Right forelimb (tissue), 1 donor: ENCODE measurements around the gene SMARCAD1.

Experiments used
- DNase-seq: peaks from one replicate; pipeline ENCODE4 v3.0.0-alpha.2; 2018

Gene SMARCAD1, protein sequence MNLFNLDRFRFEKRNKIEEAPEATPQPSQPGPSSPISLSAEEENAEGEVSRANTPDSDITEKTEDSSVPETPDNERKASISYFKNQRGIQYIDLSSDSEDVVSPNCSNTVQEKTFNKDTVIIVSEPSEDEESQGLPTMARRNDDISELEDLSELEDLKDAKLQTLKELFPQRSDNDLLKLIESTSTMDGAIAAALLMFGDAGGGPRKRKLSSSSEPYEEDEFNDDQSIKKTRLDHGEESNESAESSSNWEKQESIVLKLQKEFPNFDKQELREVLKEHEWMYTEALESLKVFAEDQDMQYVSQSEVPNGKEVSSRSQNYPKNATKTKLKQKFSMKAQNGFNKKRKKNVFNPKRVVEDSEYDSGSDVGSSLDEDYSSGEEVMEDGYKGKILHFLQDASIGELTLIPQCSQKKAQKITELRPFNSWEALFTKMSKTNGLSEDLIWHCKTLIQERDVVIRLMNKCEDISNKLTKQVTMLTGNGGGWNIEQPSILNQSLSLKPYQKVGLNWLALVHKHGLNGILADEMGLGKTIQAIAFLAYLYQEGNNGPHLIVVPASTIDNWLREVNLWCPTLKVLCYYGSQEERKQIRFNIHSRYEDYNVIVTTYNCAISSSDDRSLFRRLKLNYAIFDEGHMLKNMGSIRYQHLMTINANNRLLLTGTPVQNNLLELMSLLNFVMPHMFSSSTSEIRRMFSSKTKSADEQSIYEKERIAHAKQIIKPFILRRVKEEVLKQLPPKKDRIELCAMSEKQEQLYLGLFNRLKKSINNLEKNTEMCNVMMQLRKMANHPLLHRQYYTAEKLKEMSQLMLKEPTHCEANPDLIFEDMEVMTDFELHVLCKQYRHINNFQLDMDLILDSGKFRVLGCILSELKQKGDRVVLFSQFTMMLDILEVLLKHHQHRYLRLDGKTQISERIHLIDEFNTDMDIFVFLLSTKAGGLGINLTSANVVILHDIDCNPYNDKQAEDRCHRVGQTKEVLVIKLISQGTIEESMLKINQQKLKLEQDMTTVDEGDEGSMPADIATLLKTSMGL

DNA sequence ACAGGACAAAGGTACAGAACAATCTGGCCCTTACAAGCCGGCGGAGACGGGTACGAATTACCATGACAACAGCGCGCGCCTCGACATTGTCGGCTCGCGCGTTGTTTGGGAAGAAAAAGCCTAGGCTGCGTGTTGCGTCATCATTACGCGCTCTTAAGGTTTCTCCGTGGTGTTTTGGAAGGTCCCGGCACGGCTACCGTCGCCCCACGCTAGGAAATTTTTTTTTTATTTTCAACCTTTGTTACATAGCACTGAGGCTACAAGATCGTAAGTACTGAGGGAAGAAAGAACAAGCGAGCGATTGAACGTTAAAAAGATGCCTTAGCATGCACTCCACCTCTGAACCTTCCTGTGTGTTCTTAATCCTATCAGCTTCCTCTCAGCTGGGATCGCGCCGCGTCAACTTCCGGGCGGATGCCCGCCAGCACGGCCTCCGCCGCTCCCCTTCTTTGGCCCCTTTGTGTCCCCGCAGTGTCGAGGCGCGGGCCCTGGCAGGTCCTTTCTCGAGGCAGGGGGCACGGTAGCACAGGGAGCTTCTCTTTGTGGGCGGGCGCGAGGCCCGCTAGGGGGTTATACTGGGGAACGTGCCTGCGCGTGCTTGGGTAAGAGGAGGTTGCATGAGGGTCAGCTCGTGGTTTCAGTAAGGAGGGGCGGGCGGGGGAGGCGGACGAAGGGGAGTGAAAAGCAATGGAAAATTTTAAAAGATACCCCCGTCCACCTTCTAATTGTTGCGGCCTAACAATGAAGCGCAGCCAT lies at the start of gene SMARCAD1:
Gene SMARCAD1, plus strand, starts transcription at position 397 of the 756 bp plus-strand sequence. CDS start 530 bp downstream, outside the sequence.
- DNase-seq: peak; percentile 95

DNA sequence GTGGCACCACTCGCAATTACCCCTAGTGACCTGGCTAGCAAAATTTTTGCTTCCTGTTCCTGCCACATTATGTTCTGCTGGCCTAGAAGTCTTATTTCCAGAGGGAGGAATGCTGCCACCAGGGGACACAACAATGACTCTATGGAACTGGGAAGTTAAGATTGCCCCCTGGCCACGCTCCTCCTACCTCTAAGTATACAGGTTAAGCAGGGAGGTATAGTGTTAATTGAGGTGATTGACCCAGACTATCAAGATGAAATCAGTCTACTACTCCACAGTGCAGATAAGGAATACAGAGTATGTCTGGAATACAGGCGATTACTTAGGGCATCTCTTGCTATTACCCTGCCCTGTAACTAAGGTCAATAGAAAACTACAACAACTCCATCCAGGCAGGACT lies 48.8 kb upstream of the SMARCAD1 start:
- no peak for DNase-seq

DNA sequence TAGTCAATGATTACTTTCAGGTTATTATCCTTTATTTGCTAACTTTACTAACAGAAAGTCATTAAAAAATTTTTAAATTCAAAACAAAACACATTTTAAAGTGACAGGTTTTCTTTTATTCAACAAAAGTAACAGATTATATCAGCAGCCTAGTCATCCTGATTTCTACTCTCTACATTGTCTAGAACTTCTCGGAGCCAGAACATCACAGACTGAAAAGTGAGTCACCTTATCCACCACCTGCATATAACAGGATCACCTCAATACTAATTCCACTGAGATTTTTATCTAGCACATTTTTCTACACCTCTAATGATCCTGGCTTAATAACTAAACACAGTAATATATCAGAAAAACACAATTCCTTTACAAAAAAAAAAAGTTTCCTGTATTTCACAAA lies 47.9 kb upstream of the SMARCAD1 start:
- DNase-seq: no peak

DNA sequence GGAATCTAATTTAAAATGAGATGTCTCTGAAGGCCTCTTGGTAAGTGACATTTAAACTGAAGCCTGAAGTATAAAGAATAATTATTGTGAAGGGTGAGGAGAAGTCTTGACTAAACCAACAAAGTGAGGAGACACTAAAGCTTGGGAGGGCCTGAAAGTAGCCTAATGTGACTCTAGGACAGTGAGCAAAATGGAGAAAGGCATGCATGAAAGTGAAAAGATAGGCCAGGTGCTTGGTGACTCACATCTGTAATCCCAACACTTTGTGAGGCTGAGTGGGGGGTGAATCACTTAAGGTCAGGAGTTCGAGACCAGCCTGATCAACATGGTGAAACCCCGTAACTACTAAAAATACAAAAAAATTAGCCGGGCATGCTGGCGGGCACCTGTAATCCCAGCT lies 46.9 kb upstream of the SMARCAD1 start:
- no peak for DNase-seq

DNA sequence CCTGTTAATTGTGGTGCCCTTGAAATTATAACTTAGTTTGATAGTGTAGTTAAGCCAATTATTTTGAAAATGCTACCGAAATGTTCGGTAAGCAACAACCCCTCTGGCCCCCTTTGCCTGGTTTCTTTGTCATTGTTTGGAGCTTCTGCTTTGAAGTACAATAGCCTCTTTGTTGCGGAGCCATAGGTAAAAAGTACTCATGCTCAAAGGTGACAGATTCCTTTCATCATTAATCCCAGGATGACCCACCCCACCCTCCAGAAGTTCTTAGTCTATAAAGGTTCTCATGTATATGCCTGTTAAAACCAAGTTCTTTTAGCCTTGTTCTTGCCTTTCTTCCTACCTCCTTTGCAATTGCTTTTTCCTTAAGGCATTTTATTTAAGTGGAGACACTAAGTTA lies 42.4 kb upstream of the SMARCAD1 start:
- no peak for DNase-seq

DNA sequence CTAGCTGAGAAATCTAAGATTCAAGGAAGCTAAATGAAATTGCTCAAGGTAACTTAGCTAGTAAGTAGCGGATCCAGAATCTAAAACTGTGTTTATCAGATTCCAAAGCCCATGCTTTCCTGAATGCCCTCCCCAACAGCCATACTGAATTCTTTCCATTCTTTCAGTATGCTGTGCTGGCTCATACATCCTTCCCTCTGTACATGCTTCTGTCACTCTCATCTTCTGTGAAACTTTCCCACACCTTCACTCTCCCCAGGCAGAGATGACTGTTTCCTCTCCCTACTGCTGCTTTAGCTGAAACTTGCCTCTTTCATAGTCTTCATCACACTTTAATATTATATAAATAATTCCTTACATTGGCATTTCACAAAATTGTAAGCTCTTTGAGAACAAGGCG lies 39.3 kb upstream of the SMARCAD1 start:
- DNase-seq: no peak

DNA sequence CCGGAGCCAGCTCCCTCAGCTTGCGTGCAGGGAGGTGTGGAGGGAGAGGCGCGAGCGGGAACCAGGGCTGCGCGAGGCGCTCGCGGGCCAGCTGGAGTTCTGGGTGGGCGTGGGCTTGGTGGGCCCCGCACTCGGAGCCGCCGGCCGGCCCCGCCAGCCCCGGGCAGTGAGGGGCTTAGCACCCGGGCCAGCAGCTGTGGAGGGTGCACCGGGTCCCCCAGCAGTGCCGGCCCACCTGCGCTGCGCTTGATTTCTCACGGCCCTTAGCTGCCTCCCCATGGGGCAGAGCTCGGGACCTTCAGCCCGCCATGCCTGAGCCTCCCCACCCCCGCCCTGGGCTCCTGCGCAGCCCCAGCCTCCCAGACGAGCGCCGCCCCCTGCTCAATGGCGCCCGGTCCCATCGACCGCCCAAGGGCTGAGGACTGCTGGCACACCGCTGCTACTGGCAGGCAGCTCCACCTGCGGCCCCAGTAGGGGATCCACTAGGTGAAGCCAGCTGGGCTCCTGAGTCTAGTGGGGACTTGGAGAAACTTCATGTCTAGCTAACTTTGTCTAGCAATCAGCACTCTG lies 37.8 kb upstream of the SMARCAD1 start:
- no peak for DNase-seq

DNA sequence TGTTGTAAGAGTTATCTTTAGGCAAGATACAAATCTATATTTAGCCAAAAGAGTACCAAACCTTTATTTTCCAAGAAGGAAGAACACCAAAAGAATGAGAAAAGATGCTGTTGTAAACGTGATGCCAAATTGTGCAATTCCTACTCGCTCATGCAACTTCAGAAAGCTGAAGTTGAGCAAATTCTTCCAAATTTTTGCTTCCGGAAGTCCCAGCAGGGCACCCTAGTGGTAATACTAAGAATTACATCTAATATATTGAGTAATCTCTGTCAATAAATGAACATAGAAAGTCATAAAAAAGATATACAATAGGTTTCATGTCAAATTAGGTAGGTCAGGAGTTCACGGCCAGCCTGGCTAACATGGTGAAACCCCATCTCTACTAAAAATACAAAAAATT lies 36.0 kb upstream of the SMARCAD1 start:
- no peak for DNase-seq

DNA sequence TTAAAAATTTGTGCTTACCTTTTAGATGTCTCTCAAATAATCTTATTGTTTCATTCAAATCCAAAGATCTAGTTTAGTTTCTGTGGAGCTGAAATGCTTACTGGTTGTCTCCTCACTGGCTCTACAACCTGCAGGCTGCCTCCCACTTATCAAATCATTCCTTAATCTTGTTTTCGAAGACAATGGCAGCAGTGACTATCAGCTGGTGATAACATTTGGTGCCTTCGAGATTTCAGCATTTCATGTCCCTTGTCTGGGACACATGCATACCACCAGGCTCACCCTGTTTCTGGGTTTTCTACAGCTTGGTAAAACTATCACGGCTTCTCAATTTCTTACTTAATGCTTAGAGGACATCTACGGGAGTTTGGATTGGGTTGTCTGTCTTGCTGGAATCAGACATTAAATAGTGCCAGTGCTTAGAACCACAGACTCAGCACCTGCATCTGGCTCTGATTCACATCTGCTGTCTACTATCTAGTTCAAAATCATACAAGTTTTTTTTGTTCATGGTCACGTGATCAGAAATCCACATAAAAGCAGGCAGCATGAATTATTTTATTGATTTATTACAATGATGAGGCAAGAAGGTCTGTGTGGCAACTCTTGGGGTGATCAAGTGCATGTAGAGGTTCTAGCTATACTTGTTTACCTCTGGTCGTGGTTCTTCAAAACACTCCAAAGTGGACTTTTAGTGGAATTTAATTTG lies 32.0 kb upstream of the SMARCAD1 start:
- DNase-seq: no peak

DNA sequence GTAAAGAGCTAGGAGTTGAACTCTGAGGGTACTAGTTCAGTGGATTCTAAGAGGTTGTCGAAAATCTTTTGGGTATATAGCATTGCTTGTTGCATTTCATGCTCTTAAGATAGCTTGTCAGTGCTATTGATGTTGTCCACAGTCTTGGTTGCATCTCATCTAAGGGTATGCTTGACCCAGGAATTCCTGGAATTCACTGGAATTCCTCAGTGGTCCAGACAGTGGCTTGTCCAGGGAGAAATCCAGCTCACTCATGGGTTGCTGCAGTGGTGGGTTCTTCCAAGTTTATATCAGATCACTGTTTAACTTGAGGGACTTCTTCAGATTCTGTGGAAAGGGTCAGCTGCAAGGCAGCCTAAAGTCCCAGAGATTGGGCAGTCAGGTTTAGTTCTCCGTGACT lies 29.8 kb upstream of the SMARCAD1 start:
- no peak for DNase-seq

DNA sequence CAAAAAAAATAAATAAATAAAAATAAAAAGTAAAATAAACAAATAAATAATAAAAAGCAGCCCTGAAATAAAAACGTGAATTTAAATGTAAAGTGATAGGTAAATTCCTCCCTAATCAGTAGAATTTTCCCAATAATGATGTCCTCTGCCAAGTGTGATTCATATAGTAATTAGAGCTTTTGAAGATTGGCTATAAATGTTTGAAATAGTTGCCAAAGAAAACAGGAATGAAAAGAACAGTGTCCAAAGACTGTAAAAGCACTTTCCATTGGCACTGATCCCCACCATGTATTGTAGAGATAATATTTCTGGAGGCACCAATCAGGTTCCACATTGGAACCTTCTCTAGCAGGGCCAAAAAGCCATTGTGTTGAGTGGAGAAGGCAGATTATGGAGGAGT lies 25.9 kb upstream of the SMARCAD1 start:
- no peak for DNase-seq

DNA sequence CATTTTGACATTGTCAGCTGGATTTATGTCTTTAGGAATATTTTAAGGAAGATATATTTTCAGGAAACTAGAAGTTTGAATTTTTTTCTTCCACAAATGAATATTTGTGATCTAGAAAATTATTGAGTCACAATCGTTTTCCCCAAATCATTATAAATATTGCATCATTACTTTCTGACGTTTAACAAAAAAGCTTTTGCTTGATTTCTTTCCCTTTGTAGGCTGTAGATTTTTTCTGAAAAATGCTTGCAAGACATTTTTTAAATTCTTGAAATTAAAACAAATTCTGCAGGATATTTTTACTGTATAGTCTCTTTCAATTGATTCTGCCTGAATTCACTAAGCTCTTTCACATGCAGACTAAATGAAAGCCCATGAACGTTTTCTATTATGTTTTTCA lies 4.9 kb upstream of the SMARCAD1 start:
- no peak for DNase-seq

DNA sequence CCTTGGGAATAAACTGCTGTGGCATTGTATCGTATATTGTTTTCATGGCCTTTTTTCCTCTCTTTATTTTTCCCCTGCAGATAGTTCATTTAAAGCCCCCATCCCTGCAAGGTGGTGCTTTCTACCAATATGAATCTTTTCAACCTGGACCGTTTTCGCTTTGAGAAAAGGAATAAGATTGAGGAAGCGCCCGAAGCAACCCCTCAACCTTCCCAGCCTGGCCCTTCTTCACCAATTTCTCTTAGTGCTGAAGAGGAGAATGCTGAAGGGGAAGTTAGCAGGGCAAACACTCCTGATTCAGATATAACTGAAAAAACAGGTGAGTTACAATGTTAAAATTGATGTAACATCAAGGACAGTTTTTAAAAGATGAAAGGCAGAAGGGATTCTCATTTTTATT lies 601 bp downstream of the SMARCAD1 start:
- DNase-seq: no peak

DNA sequence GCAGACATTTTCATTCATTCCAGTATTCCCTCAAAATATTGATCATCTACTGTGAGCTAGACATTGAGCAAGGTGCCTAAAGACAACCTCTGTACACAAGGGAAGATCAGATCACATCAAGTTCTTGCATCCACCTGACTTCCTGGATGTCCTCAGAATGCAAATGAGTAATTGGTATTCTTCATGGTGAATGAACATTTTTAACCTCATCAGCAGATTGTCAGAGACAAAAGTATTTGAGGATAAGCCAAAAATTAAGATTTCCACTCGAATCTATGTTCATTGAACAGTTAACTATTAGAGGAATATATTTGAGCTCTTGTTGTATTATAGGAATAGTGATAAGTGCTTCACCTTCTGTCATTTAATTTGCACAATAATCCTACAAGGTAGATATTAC lies 1.3 kb downstream of the SMARCAD1 start:
- no peak for DNase-seq

DNA sequence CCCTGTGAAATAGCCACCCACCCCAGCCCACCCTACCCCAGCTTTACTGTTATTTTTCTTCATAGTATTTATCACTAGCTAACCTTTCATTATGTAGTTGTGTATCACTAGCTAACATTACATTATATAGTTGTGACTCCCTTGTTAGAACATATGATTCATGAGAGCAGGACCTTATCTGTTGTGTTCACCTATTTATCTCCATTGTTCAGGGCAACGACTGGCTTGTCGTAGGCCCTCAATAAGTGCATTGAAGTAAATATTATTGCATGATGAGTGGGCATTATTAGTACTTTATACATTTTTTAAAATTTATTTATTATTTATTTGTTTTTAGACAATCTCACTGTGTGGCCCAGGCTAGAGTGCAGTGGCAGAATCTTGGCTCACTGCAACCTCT lies 4.2 kb downstream of the SMARCAD1 start:
- DNase-seq: no peak

DNA sequence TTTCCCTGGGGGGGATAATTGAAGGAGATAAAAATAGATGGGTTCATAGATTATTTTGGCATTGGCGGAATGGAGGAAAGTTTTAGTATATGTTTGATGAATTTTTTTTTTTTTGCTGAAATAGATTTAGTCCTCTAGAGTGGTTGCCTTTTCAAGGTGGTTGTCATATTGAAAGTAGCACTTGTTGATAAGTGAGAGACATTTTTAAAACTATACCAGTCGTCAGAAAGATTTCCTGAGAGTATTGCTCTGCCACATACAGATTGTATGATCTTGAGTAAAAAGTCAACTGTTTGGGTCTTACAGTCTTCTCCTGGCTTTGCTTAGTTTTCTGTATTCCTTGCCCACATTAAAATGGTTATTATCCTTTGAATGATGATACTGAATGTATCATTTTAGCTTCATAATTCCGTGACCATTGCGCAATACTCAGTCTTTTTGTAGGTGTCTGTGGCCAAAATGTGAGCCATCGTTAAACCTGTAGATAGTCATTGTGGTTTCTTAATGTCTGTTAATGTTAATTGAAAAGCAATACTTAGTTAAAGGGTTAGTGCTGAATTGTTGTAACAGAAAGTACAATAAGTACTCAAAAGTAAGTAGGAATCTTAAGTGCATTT lies 7.1 kb downstream of the SMARCAD1 start:
- DNase-seq: no peak

DNA sequence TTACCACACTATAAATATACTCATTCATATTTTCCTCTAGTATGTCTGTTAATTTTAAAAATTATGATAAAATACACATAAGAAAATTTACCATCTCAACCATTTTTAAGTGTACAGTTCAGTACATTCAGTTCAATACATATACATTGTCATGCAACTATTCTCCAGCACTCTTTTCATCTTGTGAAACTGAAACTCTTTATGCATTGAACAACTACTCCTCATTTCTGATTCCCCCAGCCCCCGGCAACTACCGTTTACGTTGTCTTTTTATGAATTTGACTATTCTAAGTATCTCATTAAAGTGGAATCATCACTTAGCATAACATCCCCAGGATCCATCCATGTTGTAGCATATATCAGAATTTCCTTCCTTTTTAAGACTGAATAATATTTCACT lies 8.7 kb downstream of the SMARCAD1 start:
- DNase-seq: no peak

DNA sequence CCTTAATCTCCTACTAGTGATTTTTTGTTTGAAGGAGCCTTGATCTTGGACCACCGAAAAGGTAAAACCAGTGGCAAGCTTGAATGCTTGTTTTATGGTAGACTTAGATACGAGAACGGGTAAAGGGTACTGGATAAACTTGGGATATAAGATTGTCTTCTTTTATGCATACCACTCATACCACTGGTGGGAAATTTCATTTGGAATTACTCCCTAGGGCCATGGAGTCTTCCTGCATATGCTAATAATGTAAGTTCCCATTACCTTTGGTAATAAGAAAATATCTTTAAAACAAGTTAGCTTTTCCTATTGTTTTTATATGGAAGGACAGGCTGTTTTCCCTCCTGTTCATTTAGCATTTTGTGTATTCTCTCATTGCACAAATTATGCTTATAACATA lies 11.7 kb downstream of the SMARCAD1 start:
- no peak for DNase-seq

DNA sequence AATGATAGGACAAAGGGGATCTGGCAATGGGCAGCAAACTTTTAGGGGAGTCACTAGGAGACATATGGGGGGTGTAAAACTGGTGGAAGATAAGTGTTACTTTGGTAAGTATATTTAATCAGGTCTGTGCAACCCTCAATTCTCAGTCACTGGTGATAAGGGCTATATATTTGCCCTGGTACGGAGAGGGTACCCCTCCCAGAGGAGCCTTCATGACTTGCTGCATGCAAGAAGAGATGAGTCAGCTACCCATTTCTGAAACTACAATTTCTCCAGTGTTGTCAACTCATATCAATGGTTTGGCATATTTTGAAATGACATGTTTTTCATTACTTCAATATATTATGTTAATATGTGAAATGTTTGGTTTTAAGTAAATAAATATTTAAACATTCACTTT lies 14.3 kb downstream of the SMARCAD1 start:
- DNase-seq: no peak

DNA sequence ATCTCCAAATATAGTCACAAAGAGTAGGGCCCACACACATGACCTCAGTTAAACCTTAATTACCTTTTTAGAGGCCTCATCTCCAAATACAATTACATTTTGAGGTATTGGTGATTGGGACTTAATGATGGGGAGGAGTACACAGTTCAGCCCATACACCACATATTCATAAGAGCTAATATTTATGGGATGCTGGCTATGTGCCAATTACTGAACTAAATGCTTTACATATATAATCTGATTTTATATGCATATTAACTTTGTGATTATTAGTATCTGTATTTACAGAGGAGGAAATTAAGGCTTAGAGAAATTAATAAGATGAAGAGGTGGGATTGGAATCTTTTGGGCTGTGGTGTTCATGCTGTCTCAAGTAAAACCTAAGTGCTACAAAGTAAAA lies 17.8 kb downstream of the SMARCAD1 start:
- DNase-seq: no peak

DNA sequence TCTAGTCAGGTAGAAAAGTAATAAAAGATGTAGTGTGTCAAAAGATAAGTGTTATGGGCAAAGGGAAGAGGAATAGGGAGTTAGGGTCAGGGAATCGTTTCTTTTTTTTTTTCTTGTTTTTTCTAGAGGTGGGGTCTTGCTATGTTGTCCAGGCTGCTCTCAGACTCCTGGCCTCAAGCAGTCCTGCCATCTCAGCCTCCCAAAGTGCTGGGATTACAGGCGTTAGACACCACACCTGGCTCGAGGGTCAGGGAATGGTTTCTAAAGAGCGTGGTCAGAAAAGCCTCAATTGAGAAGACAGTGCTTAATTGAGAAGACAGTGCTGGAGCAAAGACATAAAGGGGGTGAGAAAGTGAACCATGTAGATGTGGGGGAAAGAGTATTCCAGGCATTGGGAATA lies 19.1 kb downstream of the SMARCAD1 start:
- DNase-seq: no peak
